Measurements from ENCODE around the gene UPB1.

Gene UPB1

DNA sequence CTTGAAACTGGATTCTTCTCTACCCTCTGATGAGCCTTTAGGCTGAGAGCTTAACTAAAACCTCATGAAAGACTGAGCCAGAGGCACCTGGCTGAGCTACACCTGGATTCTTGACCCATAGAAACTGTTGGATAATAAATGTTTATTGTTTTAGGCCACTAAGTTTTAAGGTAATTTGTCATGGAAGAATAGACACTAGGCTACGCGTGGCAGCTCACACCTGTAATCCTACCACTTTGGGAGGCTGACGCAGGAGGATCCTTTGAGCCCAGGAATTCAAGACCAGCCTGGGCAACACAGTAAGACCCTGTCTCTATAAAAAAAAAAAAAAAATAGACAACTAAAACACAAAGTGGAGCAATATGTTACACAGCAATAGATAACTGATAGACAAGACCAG lies 29.2 kb upstream of the UPB1 start:
- H3K9ac ChIP-seq (ENCODE audit: low read depth, low read length): no peak overlapping the region

DNA sequence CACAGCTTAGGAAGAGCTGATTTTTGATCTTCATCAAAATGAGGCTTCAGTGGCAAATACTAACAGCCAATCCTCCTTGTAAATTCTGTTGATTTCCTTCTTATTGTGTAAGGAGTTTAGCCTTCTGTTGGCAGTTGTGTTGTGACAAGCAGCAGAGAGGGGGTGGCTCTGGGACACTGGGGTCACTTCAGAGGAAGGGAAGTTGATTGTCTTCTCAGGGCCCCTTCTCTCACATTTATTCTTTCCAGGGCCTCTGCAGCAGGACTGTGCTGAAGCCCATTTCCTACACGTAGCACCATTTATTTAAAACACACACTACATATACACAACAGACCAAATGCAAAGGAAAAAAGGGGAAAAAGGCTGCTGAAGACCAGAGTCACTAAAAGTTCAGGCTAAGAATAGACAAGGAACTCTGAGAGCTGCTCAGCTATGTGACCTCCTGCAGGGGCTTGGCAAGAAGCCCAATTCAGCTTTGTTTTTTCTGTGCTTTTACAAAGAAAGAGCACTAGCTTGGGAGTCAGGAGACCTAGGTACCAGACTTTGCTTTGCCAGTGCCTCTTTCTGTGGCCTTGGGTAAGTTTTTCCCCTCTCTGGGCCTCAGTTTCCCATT lies 28.3 kb upstream of the UPB1 start:
- H3K4me1 ChIP-seq (ENCODE audit: insufficient read depth, low read length): peaks cover 14% of the 10 kb centered on the region
- H3K9me3 ChIP-seq (ENCODE audit: control insufficient read depth, insufficient read depth, low read length): no peaks in the 10 kb centered on the region
- H3K36me3 ChIP-seq (ENCODE audit: insufficient read depth, low read length): no peaks in the 10 kb centered on the region
- no peak overlapping the region for H3K9ac ChIP-seq (ENCODE audit: low read depth, low read length)

More for the DNA sequence above, 29.2 kb upstream of the UPB1 start:
- Histone ChIP-seq H3K36me3 (ENCODE audit: insufficient read depth, low read length) (no peaks in the 10 kb centered on the region), H3K4me1 (ENCODE audit: insufficient read depth, low read length) (peaks cover 16% of the 10 kb centered on the region), H3K9me3 (ENCODE audit: control insufficient read depth, insufficient read depth, low read length) (no peaks in the 10 kb centered on the region)

DNA sequence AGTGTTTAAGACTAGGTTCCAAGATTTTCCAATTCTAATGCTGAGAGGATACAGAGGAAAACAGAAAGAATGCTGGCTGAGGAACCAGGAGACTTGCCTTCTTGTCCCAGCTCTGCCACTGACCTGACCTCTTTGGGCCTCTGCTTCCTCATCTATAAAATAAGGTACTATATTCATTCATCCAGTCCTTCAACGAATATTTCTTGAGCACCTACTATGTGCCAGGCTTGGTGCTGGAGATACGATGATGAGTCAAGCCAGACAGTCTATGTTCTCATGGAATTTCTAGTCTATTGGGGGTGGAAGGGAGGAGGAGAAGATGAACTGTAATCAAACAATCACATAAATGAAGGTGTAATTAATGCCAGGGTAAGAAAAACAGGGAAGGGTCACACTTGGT lies 27.8 kb upstream of the UPB1 start:
- Histone ChIP-seq H3K4me1 (ENCODE audit: insufficient read depth, low read length) (peaks cover 14% of the 10 kb centered on the region), H3K9me3 (ENCODE audit: control insufficient read depth, insufficient read depth, low read length) (no peaks in the 10 kb centered on the region), H3K9ac (ENCODE audit: low read depth, low read length) (no peak overlapping the region), H3K36me3 (ENCODE audit: insufficient read depth, low read length) (no peaks in the 10 kb centered on the region)

DNA sequence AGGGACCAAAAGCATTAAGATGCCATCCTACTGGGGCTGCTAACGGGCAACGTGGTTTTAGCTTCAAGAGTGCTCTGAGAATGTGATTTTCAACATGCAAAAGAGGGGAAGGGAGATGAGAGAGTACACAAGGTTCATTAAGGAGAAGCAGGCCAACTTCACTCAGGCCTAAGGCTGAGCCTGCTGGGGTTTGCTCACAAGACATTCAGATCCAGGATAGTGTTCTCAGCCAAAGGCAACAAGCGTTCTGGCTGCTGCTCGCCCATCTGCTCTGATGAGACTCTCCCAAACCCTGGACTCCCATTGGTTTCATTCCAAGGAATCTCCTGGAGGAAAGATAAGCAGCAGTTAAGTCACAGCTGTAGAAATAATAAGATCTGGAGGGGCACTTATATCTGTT lies 23.6 kb upstream of the UPB1 start:
- Histone ChIP-seq H3K9ac (ENCODE audit: low read depth, low read length) (no peak overlapping the region), H3K36me3 (ENCODE audit: insufficient read depth, low read length) (no peaks in the 10 kb centered on the region), H3K9me3 (ENCODE audit: control insufficient read depth, insufficient read depth, low read length) (no peaks in the 10 kb centered on the region), H3K4me1 (ENCODE audit: insufficient read depth, low read length) (peaks cover 17% of the 10 kb centered on the region)

DNA sequence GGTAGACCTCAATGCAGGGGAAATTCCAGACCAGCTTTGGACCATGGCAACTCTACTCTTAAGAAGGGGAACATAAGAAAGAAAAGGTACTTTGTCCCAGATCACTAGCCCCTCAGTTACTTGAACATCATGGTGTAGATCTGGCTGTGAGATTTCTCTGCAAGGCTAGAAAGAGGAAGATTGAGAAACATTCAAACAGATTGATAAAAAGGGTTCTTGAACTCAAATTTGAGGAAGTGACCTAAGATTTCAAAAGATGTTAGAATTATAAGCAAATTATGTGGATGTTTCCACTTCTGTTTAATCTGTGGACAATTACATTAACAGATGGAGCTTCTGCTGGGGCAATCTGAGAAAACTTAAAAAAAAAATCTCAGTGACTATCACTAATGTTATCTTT lies 21.8 kb upstream of the UPB1 start:
- H3K4me1 ChIP-seq (ENCODE audit: insufficient read depth, low read length): peaks cover 7% of the 10 kb centered on the region; the same call in 1 of the 2 replicates
- H3K9ac ChIP-seq (ENCODE audit: low read depth, low read length): no peak overlapping the region

DNA sequence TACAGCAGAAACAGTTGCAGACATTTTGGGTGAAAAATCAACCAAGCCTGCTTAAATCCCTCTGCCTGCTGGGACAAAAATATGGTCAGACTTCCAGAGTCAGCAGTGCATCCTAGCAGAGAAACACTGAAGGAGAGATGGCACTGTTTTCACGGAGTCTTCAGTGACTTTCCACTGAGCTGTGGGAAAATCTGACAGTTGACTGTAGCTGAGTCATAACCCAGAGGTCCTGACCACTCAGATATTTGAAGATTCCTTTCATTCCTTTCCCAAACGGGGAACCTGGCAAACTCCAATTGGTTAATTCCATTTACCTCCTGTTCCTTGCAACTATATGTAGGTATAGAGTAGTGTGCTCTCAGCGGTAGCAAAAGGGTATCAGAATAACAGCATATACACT lies 20.9 kb upstream of the UPB1 start:
- Histone ChIP-seq H3K4me1 (ENCODE audit: insufficient read depth, low read length) (peaks cover 7% of the 10 kb centered on the region; the same call in 1 of the 2 replicates), H3K36me3 (ENCODE audit: insufficient read depth, low read length) (no peaks in the 10 kb centered on the region), H3K9ac (ENCODE audit: low read depth, low read length) (no peak overlapping the region), H3K9me3 (ENCODE audit: control insufficient read depth, insufficient read depth, low read length) (no peaks in the 10 kb centered on the region)

More for the DNA sequence above, 21.8 kb upstream of the UPB1 start:
- no peaks in the 10 kb centered on the region for H3K9me3 ChIP-seq (ENCODE audit: control insufficient read depth, insufficient read depth, low read length)
- no peaks in the 10 kb centered on the region for H3K36me3 ChIP-seq (ENCODE audit: insufficient read depth, low read length)

DNA sequence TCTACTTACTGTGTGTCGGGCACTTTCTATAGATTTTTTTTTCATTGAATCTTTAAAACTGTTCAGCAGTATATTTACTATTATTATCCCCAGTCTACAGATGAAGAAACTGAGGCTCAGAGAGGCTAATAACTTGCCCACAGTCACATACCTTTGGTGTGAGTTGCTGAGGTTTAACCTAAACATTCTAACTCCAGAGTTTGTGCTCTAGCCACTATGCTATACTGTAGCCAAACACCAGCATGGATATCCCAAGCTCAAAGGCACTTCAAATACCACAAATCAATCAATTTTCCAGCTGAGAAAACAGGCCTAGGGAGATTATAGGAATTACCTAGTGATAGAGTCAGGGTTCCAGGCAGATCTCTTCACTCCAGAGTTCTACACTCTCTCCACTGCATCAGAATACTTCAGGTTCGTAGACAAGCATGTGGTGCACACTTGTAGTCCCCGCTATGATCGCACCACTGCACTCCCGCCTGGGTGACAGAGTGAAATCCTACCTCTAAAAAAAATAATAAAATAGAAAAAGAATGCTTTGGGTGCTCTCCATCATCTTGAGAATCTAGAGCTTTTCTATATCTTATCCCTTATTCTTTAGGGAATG lies 20.4 kb upstream of the UPB1 start:
- no peaks in the 10 kb centered on the region for H3K36me3 ChIP-seq (ENCODE audit: insufficient read depth, low read length)
- H3K9me3 ChIP-seq (ENCODE audit: control insufficient read depth, insufficient read depth, low read length): no peaks in the 10 kb centered on the region
- no peak overlapping the region for H3K9ac ChIP-seq (ENCODE audit: low read depth, low read length)
- H3K4me1 ChIP-seq (ENCODE audit: insufficient read depth, low read length): peaks cover 7% of the 10 kb centered on the region; the same call in 1 of the 2 replicates

DNA sequence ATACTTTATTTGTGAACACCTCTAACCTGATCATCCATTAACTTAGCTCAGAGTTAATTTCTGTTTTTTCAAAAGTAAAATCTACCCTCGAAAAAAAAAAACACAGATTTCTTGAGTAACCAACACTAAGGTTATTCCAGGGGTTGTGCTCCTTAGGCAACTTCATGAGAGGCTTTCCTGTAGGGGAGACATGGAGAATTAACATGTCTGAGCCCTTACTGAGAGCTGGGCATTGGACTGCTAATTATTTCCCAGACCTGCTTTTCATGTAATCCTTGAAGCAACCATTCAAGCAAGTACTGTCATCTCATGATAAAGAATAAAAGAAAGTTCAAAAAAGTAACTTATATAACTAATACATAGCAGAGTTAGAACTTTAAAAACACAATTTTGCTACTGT lies 13.5 kb upstream of the UPB1 start:
- no peaks in the 10 kb centered on the region for H3K9me3 ChIP-seq (ENCODE audit: control insufficient read depth, insufficient read depth, low read length)
- H3K4me1 ChIP-seq (ENCODE audit: insufficient read depth, low read length): peaks cover 18% of the 10 kb centered on the region
- no peaks in the 10 kb centered on the region for H3K36me3 ChIP-seq (ENCODE audit: insufficient read depth, low read length)
- no peak overlapping the region for H3K9ac ChIP-seq (ENCODE audit: low read depth, low read length)

DNA sequence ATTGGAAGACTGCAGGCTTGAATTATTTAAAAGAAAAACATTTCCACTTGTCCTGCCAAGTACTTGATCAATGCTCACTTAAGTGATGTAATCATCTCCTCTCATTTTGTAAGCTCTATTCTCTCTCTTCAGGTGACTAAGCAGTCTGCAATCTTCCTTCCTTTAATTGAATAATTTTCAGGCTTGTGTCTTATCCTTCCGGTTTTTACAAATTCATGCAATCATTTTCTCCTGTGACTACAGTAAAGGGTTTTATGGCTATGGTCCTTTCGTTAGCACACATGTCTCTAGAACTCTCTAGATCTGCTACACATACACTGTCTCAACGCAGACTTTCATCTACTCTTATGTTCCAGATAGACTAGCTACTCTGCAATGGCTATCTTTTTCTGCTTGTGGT lies 12.6 kb upstream of the UPB1 start:
- no peaks in the 10 kb centered on the region for H3K36me3 ChIP-seq (ENCODE audit: insufficient read depth, low read length)
- H3K9ac ChIP-seq (ENCODE audit: low read depth, low read length): no peak overlapping the region
- H3K9me3 ChIP-seq (ENCODE audit: control insufficient read depth, insufficient read depth, low read length): no peaks in the 10 kb centered on the region
- peaks cover 18% of the 10 kb centered on the region for H3K4me1 ChIP-seq (ENCODE audit: insufficient read depth, low read length)

DNA sequence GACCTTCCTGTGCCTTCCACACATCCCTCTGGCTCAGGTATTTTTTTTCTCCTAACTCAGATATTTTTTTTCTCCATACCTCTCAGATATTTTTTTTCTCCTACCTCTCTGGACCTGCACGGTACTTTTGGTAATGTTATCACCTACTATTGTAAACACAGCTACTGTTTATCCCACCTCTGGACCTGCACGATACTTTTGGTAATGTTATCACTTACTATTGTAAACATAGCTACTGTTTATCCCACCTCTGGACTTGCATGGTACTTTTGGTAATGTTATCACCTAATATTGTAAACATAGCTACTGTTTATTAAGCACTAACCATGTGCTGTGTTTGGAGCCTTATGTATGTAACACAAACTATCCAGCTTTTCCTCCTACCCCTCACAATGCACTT lies 12.1 kb upstream of the UPB1 start:
- no peaks in the 10 kb centered on the region for H3K9me3 ChIP-seq (ENCODE audit: control insufficient read depth, insufficient read depth, low read length)

DNA sequence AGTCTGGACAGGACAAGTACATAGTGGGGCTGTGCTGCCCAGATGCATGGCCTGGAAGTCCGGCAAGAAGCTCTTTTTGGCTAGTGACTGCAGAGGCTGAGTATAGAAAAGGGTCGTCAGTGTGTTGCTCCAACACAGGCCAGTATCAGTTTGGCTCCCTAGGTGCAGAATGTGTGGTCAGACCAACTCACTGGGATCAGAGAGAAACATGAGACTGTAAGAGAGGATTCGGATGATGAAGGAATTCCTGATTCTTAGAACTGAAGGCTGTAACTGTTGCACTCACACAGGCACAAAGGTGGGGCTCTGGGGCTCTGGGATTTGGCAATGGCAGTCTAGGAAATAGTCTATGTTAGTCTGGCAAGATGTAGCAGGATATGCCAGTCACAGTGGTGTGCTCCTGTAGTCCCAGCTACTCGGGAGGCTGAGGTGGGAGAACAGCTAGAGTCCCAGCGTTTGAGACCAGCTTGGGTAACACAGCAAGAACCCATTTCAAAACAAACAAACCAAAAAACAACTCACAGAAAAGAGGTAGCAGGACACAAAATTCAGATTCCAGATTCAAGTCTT lies 11.1 kb upstream of the UPB1 start:
- Histone ChIP-seq H3K9ac (ENCODE audit: low read depth, low read length) (no peak overlapping the region), H3K4me1 (ENCODE audit: insufficient read depth, low read length) (peaks cover 18% of the 10 kb centered on the region), H3K36me3 (ENCODE audit: insufficient read depth, low read length) (no peaks in the 10 kb centered on the region), H3K9me3 (ENCODE audit: control insufficient read depth, insufficient read depth, low read length) (no peaks in the 10 kb centered on the region)

More for the DNA sequence above, 12.1 kb upstream of the UPB1 start:
- no peak overlapping the region for H3K9ac ChIP-seq (ENCODE audit: low read depth, low read length)
- peaks cover 18% of the 10 kb centered on the region for H3K4me1 ChIP-seq (ENCODE audit: insufficient read depth, low read length)
- no peaks in the 10 kb centered on the region for H3K36me3 ChIP-seq (ENCODE audit: insufficient read depth, low read length)

DNA sequence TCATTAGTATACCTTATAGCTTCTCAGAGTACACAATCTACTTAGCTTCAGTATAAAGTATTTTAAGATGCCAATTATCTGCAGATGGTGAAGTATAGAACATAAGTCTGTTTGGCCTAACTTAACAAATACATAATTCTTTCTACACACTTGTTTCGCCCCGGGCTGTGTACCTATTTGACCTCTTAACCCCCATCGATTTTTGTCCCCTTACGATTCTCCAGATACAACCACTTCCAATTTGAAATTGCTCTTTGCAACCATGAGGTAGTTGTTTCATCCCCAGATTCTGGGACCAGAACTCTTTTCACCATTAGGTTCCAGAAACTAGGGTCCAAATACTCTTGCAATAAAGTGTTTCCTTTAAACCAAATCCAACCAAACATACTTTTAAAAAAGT lies 10.0 kb upstream of the UPB1 start:
- H3K4me1 ChIP-seq (ENCODE audit: insufficient read depth, low read length): peaks cover 18% of the 10 kb centered on the region
- H3K36me3 ChIP-seq (ENCODE audit: insufficient read depth, low read length): no peaks in the 10 kb centered on the region
- no peaks in the 10 kb centered on the region for H3K9me3 ChIP-seq (ENCODE audit: control insufficient read depth, insufficient read depth, low read length)
- no peak overlapping the region for H3K9ac ChIP-seq (ENCODE audit: low read depth, low read length)

DNA sequence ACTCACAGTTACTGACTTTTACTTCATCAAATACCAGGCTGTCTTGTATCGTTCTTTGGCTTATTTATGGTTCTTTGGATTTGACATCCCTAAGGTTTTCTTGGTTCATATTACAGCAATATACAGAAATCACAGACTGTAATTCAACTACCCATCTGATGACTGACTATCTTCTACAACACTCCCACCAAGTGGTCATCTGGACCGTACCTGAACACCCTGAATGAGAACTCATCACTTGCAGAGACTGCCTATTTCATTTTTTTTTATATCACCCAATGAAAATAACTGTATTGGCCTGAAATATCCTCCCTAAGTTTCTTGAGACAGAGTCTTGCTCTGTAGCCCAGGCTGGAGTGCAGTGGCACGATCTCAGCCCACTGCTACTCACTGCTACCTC lies 9.5 kb upstream of the UPB1 start:
- Histone ChIP-seq H3K4me1 (ENCODE audit: insufficient read depth, low read length) (peaks cover 18% of the 10 kb centered on the region), H3K36me3 (ENCODE audit: insufficient read depth, low read length) (no peaks in the 10 kb centered on the region)

DNA sequence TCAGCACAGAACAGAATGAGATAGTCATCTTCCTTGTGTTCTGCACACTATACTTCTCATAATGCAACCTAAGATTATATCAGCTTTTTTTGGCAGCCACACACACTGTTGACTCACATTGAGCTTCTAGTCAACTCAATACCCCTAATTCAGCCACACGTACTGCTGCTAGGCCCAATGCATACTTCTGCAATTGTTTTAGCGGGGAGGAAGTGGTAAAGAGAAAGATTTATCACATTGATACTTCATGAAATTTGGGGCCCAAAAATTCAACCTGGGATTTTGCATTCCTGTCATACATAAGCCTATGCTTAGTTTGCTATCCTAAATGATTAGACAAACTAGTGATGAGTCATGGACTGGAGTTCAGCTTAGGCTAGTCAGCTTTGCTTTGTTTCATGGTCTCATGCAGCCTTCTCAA lies 8.6 kb upstream of the UPB1 start:
- H3K9me3 ChIP-seq (ENCODE audit: control insufficient read depth, insufficient read depth, low read length): no peaks in the 10 kb centered on the region
- H3K36me3 ChIP-seq (ENCODE audit: insufficient read depth, low read length): no peaks in the 10 kb centered on the region
- H3K4me1 ChIP-seq (ENCODE audit: insufficient read depth, low read length): peaks cover 14% of the 10 kb centered on the region
- H3K9ac ChIP-seq (ENCODE audit: low read depth, low read length): no peak overlapping the region

More for the DNA sequence above, 9.5 kb upstream of the UPB1 start:
- no peak overlapping the region for H3K9ac ChIP-seq (ENCODE audit: low read depth, low read length)
- H3K9me3 ChIP-seq (ENCODE audit: control insufficient read depth, insufficient read depth, low read length): no peaks in the 10 kb centered on the region

DNA sequence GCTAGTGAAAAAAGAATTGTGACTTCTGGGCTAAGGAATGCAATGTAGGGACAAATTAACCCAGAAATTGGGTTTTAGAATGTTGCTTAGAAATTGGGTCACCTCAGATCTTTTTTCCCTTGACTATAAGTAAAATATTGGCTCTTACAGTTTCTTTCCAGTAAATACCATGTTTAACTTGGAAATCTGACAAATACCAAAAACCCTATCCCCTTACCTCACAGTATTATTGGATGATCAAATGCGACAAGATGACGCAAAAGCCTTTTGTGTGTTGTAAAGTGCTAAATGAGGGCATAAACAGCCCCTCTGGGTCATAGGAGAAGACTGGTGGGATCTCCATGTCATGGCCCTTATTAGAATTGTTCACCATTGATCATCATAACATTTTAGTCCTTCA lies 6.1 kb upstream of the UPB1 start:
- Histone ChIP-seq H3K4me1 (ENCODE audit: insufficient read depth, low read length) (peaks cover 4% of the 10 kb centered on the region; the same call in 1 of the 2 replicates), H3K9ac (ENCODE audit: low read depth, low read length) (no peak overlapping the region), H3K36me3 (ENCODE audit: insufficient read depth, low read length) (no peaks in the 10 kb centered on the region), H3K9me3 (ENCODE audit: control insufficient read depth, insufficient read depth, low read length) (no peaks in the 10 kb centered on the region)
